Ovary (tissue), 9 donors: ENCODE measurements around the gene TCN2. TPM values are rescaled to one million over a fixed set of nuclear protein-coding genes. Genes with fewer than 3 reads are reported as not detected.

Experiments
- DNase-seq, 5 donors: peaks; one replicate each; pipeline ENCODE4 v3.0.0-alpha.2; 2019 to 2020
- H3K27ac ChIP-seq, 2 donors: fragments of 200-600 bp; one replicate each; pipeline versions ENCODE4 v1.5.1 to v1.8.0; 2019 to 2022
- H3K27me3 ChIP-seq: fragments of 200-600 bp; one replicate; pipeline ENCODE4 v1.8.0; 2022
- H3K36me3 ChIP-seq: fragments of 200-600 bp; sonication (generic); one replicate; pipeline ENCODE4 v1.5.1; 2019
- H3K4me1 ChIP-seq: one replicate; pipeline ENCODE4 v1.8.1; 2013; ENCODE audit warnings: mild to moderate bottlenecking, moderate library complexity; ENCODE audit not compliant: insufficient read depth
- H3K4me3 ChIP-seq: fragments of 200-600 bp; sonication (generic); one replicate; pipeline ENCODE4 v1.5.1; 2017
- H3K9me3 ChIP-seq, 2 donors: fragments of 200-600 bp in 1 of 2; sonication (generic) in 1 of 2; one replicate each; pipeline versions ENCODE4 v1.5.1 to v1.8.1; 2013 to 2019; ENCODE audit warnings: mild to moderate bottlenecking in 1 of 2, moderate library complexity in 1 of 2
- EP300 ChIP-seq: sonication (generic); formaldehyde crosslinking; IDR thresholded peaks from one replicate; pipeline ENCODE4 v1.6.1; 2017; ENCODE audit warnings: antibody characterized with exemption
- POLR2A ChIP-seq: fragments of 450-650 bp; IDR thresholded peaks from one replicate; pipeline ENCODE4 v1.6.1; 2017; ENCODE audit warnings: antibody characterized with exemption, mild to moderate bottlenecking, moderate library complexity
- WGBS, 3 donors: extraction: QIAGEN DNeasy Blood & Tissue Kit in 1 of 3; methylation state at CpG; one replicate each; pipeline versions ENCODE4 v1.1.5 to v1.1.7; 2013 to 2017; 5-methylcytosine and 5-hydroxymethylcytosine counted together
- intact Hi-C, 4 donors: fragments of 100-400 bp; cut with DNase I; formaldehyde crosslinking; loops; one replicate each; pipeline versions ENCODE4 v1.11.0 to v1.15.1; 2022 to 2023
- polyA plus RNA-seq, 2 donors: library from polyadenylated mRNA; stranded (reverse); fragments of 200-250 nt in 1 of 2; fragments of 350-450 nt in 1 of 2; fragmentation: Illumina TruSeq in 1 of 2; extraction: RNeasy Lipid Tissue Mini Kit (QIAGEN cat#74804) in 1 of 2; gene quantifications; one replicate each; pipeline ENCODE4 v1.2.3, GENCODE V29; 2013 to 2014
- total RNA-seq, 7 donors: library from RNA; depleted of rRNA in 2 of 7; stranded (reverse); fragments of >200 nt in 2 of 7; fragmentation: NEBNext Ultra II Directional in 3 of 7; extraction: Animal tissue kit (Norgen Biotek cat#: 25700) in 3 of 7; gene quantifications; one replicate each; pipeline versions ENCODE4 v1.1.0 to v1.2.4, GENCODE V29; 2016 to 2023
- TF ChIP-seq, protein P1 (sequence below), 3 donors: fragments of 450-650 bp in 2 of 3; fragments of 200-600 bp in 1 of 3; IDR thresholded peaks; one replicate each; pipeline versions ENCODE4 v1.5.1 to v1.8.0; 2016 to 2022; ENCODE audit warnings: antibody characterized with exemption in 3 of 3, mild to moderate bottlenecking in 1 of 3
- donor health status: DM: no; HTN: no; CAD: no; lungs with moderate emphysema.
- donor health status: DM: no; HTN: no; CAD: no.
- donor health status: Bipolar disorder and iron deficiency.
- donor health status: DM: yes; HTN: yes; CAD: no.
- donor health status: DM: no; HTN: no; CAD: no.
- donor health status: DM: yes; HTN: yes; CAD: no.

TCN2 gene
- total and polyA plus RNA-seq, 9 donors = 5.1 to 33.9 (median 15.6) TPM

DNA sequence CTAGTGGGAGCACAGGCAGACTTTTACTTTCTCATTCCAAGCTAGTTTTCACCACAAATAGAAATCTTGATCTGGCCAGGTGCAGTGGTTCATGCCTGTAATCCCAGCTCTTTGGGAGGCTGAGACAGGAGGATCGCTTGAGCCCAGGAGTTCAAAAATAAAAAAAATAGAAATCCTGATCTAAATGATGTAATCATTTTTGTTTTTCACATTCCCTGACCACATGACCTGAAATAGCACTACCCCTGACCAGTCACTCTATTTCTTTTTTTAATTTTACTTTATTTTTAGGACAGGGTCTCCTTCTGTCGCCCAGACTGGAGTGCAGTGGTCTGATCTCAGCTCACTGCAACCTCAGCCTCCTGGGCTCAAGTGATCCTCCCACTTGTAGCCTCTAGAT, 2.3 kb upstream of the TCN2 start:
- no peaks in the 10 kb centered on the region for H3K36me3 ChIP-seq
- intact Hi-C loops = no loop called here
- 15 to 50% (median 21%) methylated on average over 2 of the region's 2 CpGs for WGBS, 3 donors
- no peaks in the 10 kb centered on the region for H3K9me3 ChIP-seq
- H3K27ac ChIP-seq = no peak overlapping the region
- DNase-seq = no peak
- no peaks in the 10 kb centered on the region for H3K27me3 ChIP-seq
- H3K4me3 ChIP-seq = no peak overlapping the region
- peaks cover 7% of the 10 kb centered on the region for H3K4me1 ChIP-seq
- no peak for TF ChIP-seq POLR2A
- TF ChIP-seq, protein P1, sequence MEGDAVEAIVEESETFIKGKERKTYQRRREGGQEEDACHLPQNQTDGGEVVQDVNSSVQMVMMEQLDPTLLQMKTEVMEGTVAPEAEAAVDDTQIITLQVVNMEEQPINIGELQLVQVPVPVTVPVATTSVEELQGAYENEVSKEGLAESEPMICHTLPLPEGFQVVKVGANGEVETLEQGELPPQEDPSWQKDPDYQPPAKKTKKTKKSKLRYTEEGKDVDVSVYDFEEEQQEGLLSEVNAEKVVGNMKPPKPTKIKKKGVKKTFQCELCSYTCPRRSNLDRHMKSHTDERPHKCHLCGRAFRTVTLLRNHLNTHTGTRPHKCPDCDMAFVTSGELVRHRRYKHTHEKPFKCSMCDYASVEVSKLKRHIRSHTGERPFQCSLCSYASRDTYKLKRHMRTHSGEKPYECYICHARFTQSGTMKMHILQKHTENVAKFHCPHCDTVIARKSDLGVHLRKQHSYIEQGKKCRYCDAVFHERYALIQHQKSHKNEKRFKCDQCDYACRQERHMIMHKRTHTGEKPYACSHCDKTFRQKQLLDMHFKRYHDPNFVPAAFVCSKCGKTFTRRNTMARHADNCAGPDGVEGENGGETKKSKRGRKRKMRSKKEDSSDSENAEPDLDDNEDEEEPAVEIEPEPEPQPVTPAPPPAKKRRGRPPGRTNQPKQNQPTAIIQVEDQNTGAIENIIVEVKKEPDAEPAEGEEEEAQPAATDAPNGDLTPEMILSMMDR (IDR thresholded peaks at IDR 0.05) = no peak
- TF ChIP-seq EP300 = no peak

DNA sequence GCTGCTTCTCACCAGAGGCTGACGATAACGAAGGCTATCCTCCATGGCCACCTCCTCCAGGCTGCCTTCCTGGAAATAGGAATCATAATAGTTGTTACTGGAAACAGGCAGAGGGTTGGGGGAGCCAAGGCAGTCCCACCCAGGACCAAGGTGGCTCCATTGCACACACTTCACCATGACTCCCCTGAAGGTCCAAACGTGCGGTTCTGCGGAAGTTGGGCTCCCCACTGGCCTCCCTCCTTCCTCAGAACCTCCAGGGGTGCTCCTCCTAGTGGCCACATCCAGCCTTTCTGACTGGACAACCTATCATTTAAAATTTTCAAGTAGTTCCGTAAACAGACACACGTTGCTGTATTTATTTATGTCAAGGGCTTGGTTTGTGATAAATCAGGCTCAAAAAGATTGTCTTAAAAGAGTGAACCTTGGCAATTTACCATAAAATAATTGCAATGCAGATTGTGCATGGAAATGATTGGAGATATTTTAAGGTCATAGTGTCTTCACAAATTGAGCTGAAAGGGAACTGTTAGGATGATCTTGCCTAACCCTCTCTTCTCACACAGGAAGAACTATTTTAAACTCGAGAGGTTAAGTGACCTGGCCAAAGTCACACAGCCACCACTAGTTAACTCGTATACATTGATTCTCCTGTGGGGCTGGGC, 1.4 kb upstream of the TCN2 start:
- intact Hi-C loops = no loop called here
- peak in 3 of 5 donors; percentile 27 to 52 (median 47) for DNase-seq
- H3K4me1 ChIP-seq = peaks cover 8% of the 10 kb centered on the region
- peak overlapping the region; percentile 49 for H3K4me3 ChIP-seq
- no peaks in the 10 kb centered on the region for H3K9me3 ChIP-seq
- 26 to 28% (median 27%) methylated on average over 9 of the region's 9 CpGs for WGBS, 3 donors
- TF ChIP-seq, protein P1 (IDR thresholded peaks at IDR 0.05) = peak in 2 of 3 donors; percentile 29 to 32
- no peak for TF ChIP-seq EP300
- H3K36me3 ChIP-seq = no peaks in the 10 kb centered on the region
- H3K27me3 ChIP-seq = no peaks in the 10 kb centered on the region
- no peak overlapping the region for H3K27ac ChIP-seq

DNA sequence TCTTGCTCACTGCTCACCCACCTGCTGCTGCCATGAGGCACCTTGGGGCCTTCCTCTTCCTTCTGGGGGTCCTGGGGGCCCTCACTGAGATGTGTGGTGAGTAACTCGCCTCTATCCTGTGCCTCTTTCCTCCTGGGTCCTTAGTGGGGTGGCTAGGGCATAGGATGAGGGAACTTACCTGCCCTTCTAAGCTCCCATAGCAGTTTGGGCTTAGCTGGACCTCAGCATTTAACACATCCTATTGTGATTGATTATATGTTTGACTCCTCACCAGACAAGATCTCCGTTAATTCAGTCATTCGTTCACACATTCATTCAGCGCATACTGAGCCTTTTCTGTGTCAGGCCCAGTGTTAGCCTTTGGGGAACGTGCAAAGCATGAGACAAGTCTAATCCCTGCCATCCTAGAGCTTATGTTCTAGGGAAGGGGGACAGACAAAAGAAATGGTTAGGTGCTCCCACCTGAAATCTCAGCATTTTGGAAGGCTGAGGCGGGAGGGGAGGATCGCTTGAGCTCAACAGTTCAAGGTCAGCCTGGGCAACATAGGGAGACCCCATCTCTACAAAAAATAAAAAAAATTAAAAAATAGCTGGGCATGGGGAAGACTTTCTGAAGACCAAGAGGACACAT, 441 bp downstream of the TCN2 start:
- WGBS, 3 donors = 57 to 62% (median 60%) methylated on average over 7 of the region's 7 CpGs

DNA sequence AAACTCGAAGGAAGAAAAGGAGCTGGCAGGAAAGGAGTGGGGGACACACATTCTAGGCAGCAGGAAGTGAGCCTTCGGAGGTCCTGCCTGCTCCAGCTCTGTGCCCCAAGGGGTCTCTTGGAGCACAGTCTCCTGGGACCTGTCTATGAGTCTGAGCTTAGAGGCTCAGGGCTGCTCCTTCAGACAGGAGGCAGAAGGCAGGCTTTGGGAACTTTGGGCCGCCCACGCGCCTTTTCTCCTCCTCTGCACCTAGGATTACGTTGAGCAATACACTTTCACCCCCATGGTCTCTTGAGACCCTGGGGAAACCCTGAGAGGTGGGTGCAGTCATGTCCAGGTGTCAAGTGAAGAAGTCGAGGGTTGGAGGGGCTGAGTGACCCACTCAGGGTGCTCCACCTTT, 965 bp downstream of the TCN2 start:
- Histone ChIP-seq H3K9me3 (no peaks in the 10 kb centered on the region), H3K27me3 (no peaks in the 10 kb centered on the region), H3K36me3 (no peaks in the 10 kb centered on the region), H3K27ac (no peak overlapping the region), H3K4me1 (peaks cover 8% of the 10 kb centered on the region), H3K4me3 (no peak overlapping the region)
- TF ChIP-seq POLR2A = no peak
- TF ChIP-seq, protein P1 (IDR thresholded peaks at IDR 0.05) = no peak
- TF ChIP-seq EP300 = no peak
- WGBS, 3 donors = 65 to 69% (median 65%) methylated on average over 7 of the region's 7 CpGs
- DNase-seq = no peak
- intact Hi-C loops = no loop called here

More for the DNA sequence above, 441 bp downstream of the TCN2 start:
- intact Hi-C loops = no loop called here
- peak overlapping the region; percentile 49 for H3K4me3 ChIP-seq
- H3K36me3 ChIP-seq = no peaks in the 10 kb centered on the region
- no peaks in the 10 kb centered on the region for H3K9me3 ChIP-seq
- no peak overlapping the region for H3K27ac ChIP-seq
- TF ChIP-seq EP300 = no peak
- no peak for TF ChIP-seq POLR2A
- TF ChIP-seq, protein P1 (IDR thresholded peaks at IDR 0.05) = no peak
- no peaks in the 10 kb centered on the region for H3K27me3 ChIP-seq
- H3K4me1 ChIP-seq = peaks cover 8% of the 10 kb centered on the region
- DNase-seq = no peak
